Type B pancreatic cell (in vitro differentiated cells): ENCODE results near the gene RNF43. TPM values are rescaled to one million over a fixed set of nuclear protein-coding genes. Genes with fewer than 3 reads are reported as not detected.

Experiments used
- DNase-seq: peaks from one replicate; pipeline ENCODE4 v3.0.0; 2021; ENCODE audit warnings: mixed read lengths; ENCODE audit not compliant: unreplicated experiment; ENCODE audit errors: extremely low spot score
- H3K27ac Mint-ChIP-seq: 2 replicates; pipeline ENCODE4 v1.8.0; 2021; ENCODE audit warnings: mild to moderate bottlenecking, mixed read lengths
- H3K27me3 Mint-ChIP-seq: 2 replicates; pipeline ENCODE4 v1.8.0; 2021; ENCODE audit warnings: mixed read lengths
- H3K36me3 Mint-ChIP-seq: 2 replicates; pipeline ENCODE4 v1.8.0; 2021; ENCODE audit warnings: mixed read lengths
- H3K4me1 Mint-ChIP-seq: one replicate; pipeline ENCODE4 v1.8.0; 2021; ENCODE audit warnings: mixed read lengths; ENCODE audit not compliant: unreplicated experiment
- H3K4me3 Mint-ChIP-seq: 2 replicates; pipeline ENCODE4 v1.8.0; 2021; ENCODE audit warnings: mild to moderate bottlenecking, mixed read lengths
- H3K9me3 Mint-ChIP-seq: 2 replicates; pipeline ENCODE4 v1.8.0; 2021; ENCODE audit warnings: mixed read lengths
- CTCF ChIP-seq: fragments of 200-600 bp; sonication (generic); conservative IDR thresholded peaks from 2 replicates; pipeline ENCODE4 v1.5.0; 2021; ENCODE audit warnings: antibody characterized with exemption, mild to moderate bottlenecking
- total RNA-seq: library from RNA; stranded (reverse); gene quantifications from 2 replicates; pipeline ENCODE4 v1.2.1, GENCODE V29; 2021; ENCODE audit warnings: low replicate concordance

The RNF43 gene
- total RNA-seq, 1 donor from 2014 or later, result 14.0 TPM

DNA sequence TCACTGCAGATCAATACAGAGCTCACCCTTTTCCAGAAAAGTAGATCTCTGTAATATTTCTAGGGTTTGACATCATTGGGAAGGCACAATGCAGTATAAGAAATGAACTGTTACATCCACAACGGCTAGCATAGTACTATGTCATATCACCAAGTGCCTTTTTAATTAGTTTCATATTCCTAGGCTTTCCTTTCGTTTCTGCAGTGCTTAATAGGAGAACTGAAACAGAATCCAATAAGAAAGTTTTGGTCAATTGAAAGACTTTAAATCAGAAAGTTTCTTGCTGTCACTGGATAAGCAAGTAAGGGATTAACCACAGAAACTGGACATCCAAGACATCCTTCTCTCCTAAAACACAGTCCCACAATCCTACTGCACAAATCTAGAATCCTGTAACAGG, 3.5 kb upstream of the RNF43 start:
- no peak for TF ChIP-seq CTCF
- Mint-ChIP-seq H3K9me3 (no peaks in the 10 kb centered on the region), H3K36me3 (no peaks in the 10 kb centered on the region), H3K4me3 (no peak overlapping the region), H3K27ac (no peak overlapping the region), H3K4me1 (peaks cover 5% of the 10 kb centered on the region), H3K27me3 (peaks cover 19% of the 10 kb centered on the region)
- no peak for DNase-seq

- no peak for DNase-seq
- Mint-ChIP-seq H3K27me3 (peaks cover 14% of the 10 kb centered on the region), H3K27ac (peak overlapping the region; percentile 86), H3K36me3 (no peaks in the 10 kb centered on the region), H3K4me3 (peak overlapping the region; percentile 89), H3K4me1 (peaks cover 9% of the 10 kb centered on the region), H3K9me3 (no peaks in the 10 kb centered on the region)
- TF ChIP-seq CTCF, result no peak
Observed at GRCh38 chr17:58416937-58417299, 416 bp downstream of the RNF43 start.

- H3K4me3 Mint-ChIP-seq, result peak overlapping the region; percentile 89
- H3K27ac Mint-ChIP-seq, result peak overlapping the region; percentile 86
- peaks cover 13% of the 10 kb centered on the region for H3K4me1 Mint-ChIP-seq
Observed at GRCh38 chr17:58416396-58416795, 938 bp downstream of the RNF43 start.

GRCh38 chr17:58415371-58416055, 1.8 kb downstream of the RNF43 start:
- Mint-ChIP-seq H3K4me1 (peaks cover 16% of the 10 kb centered on the region), H3K9me3 (no peaks in the 10 kb centered on the region), H3K27me3 (peaks cover 5% of the 10 kb centered on the region), H3K36me3 (no peaks in the 10 kb centered on the region), H3K4me3 (peak overlapping the region; percentile 89), H3K27ac (peak overlapping the region; percentile 67)
- peak; percentile 29 for TF ChIP-seq CTCF
- no peak for DNase-seq

More at GRCh38 chr17:58416396-58416795, 938 bp downstream of the RNF43 start:
- Mint-ChIP-seq H3K36me3 (no peaks in the 10 kb centered on the region), H3K9me3 (no peaks in the 10 kb centered on the region), H3K27me3 (peaks cover 10% of the 10 kb centered on the region)
- TF ChIP-seq CTCF, result no peak
- no peak for DNase-seq

- no peak for TF ChIP-seq CTCF
- Mint-ChIP-seq H3K4me1 (peaks cover 16% of the 10 kb centered on the region), H3K27ac (peak overlapping the region; percentile 40), H3K4me3 (peak overlapping the region; percentile 89), H3K9me3 (no peaks in the 10 kb centered on the region), H3K27me3 (no peaks in the 10 kb centered on the region), H3K36me3 (no peaks in the 10 kb centered on the region)
- no peak for DNase-seq
Observed at GRCh38 chr17:58414596-58414997, 2.7 kb downstream of the RNF43 start.

GRCh38 chr17:58413684-58414083, 3.6 kb downstream of the RNF43 start:
- Mint-ChIP-seq H3K27ac (no peak overlapping the region), H3K4me1 (peaks cover 16% of the 10 kb centered on the region), H3K27me3 (no peaks in the 10 kb centered on the region), H3K36me3 (no peaks in the 10 kb centered on the region), H3K9me3 (no peaks in the 10 kb centered on the region), H3K4me3 (peak overlapping the region; percentile 89)
- DNase-seq, result no peak
- TF ChIP-seq CTCF, result no peak
